Tibial nerve (tissue), 3 donors: Measurements from ENCODE around the gene BCHE.

Experiments used
- POLR2A ChIP-seq, 2 donors: fragments of 450-650 bp; IDR thresholded peaks; one replicate each; pipeline ENCODE4 v1.6.1; 2017; ENCODE audit warnings: antibody characterized with exemption in 2 of 2, mild to moderate bottlenecking in 2 of 2, moderate library complexity in 2 of 2
- TF ChIP-seq, protein P1 (sequence below), 5 experiments: fragments of 200-600 bp in 3 of 5; fragments of 450-650 bp in 2 of 5; sonication (generic) in 3 of 5; IDR thresholded peaks; one replicate each; pipeline ENCODE4 v1.5.1; 2016 to 2019; ENCODE audit warnings: antibody characterized with exemption in 5 of 5, mild to moderate bottlenecking in 3 of 5, moderate library complexity in 2 of 5

DNA sequence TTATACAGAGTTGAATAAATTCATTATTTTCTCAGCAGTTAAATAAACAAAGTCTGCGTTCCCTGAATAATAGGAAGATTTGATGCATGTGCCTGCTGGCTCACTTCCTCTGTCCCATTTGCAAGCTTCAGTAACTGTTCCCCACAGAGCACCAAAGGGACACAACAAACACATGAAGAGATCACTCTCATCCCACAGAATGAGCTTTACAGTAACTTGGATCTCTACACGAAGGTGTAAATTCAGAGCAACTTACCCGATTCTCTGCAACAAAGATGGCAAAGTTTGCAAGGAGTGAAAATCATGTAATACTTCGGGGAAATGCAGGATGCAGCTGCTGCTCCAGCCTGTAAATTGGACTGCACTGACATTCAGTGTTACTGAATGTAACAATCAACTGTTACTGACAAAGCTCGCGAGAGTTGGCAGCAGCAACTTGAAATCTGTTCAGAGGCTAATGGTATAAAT is at the start of gene BCHE:
- TF ChIP-seq, protein P1, sequence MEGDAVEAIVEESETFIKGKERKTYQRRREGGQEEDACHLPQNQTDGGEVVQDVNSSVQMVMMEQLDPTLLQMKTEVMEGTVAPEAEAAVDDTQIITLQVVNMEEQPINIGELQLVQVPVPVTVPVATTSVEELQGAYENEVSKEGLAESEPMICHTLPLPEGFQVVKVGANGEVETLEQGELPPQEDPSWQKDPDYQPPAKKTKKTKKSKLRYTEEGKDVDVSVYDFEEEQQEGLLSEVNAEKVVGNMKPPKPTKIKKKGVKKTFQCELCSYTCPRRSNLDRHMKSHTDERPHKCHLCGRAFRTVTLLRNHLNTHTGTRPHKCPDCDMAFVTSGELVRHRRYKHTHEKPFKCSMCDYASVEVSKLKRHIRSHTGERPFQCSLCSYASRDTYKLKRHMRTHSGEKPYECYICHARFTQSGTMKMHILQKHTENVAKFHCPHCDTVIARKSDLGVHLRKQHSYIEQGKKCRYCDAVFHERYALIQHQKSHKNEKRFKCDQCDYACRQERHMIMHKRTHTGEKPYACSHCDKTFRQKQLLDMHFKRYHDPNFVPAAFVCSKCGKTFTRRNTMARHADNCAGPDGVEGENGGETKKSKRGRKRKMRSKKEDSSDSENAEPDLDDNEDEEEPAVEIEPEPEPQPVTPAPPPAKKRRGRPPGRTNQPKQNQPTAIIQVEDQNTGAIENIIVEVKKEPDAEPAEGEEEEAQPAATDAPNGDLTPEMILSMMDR (IDR thresholded peaks at IDR 0.05): no peak
- TF ChIP-seq POLR2A (IDR thresholded peaks at IDR 0.05): no peak
